Measurements from ENCODE around the gene TIMM44.

DNA sequence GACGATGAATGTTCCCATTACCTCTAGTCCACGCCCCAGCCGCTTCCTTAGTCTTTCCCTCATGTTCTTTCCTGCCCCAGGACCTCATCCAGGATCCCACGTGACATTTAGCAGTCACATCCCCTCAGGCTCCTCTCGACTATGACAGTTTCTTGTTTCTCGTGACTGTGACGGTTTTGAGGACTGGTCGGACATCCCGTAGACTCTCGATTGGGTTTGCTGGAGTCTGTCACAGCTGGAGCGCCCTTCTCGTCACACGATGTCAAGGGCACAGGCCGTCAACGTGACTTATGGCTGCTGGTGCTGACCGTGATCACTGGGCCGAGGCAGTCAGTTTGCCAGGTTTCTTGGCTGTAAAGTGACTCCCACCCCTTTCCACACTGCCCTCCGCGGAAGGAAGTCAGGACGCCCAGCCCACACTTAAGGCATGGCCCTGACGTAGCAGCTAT is 39.2 kb upstream of the TIMM44 start:
- TF ChIP-seq, protein P1, sequence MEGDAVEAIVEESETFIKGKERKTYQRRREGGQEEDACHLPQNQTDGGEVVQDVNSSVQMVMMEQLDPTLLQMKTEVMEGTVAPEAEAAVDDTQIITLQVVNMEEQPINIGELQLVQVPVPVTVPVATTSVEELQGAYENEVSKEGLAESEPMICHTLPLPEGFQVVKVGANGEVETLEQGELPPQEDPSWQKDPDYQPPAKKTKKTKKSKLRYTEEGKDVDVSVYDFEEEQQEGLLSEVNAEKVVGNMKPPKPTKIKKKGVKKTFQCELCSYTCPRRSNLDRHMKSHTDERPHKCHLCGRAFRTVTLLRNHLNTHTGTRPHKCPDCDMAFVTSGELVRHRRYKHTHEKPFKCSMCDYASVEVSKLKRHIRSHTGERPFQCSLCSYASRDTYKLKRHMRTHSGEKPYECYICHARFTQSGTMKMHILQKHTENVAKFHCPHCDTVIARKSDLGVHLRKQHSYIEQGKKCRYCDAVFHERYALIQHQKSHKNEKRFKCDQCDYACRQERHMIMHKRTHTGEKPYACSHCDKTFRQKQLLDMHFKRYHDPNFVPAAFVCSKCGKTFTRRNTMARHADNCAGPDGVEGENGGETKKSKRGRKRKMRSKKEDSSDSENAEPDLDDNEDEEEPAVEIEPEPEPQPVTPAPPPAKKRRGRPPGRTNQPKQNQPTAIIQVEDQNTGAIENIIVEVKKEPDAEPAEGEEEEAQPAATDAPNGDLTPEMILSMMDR (IDR thresholded peaks at IDR 0.05): no peak
- no peak for TF ChIP-seq POLR2A (IDR thresholded peaks at IDR 0.05)

Measured in gastroesophageal sphincter (tissue), 3 donors.